PC-9 (cell line): ENCODE measurements around the gene NIPAL1. TPM values are rescaled to one million over a fixed set of nuclear protein-coding genes. Genes with fewer than 3 reads are reported as not detected.

Experiments used
- BruUV-seq: library from RNA; stranded (reverse); fragments of 400-500 nt; replicated peaks from 2 replicates; lab custom pipeline; 2021; lab: Mats Ljungman, UMichigan
- CTCF ChIA-PET: fragments of 300-600 bp; sonication (Branson Sonifier 250); formaldehyde crosslinking; loops from one replicate; lab custom pipeline; 2022; ENCODE audit warnings: antibody characterized with exemption; lab: Charles Lee
- POLR2A ChIA-PET: fragments of 300-600 bp; sonication (Branson Sonifier 250); formaldehyde crosslinking; loops from one replicate; lab custom pipeline; 2022; ENCODE audit warnings: antibody characterized with exemption; ENCODE audit not compliant: unreplicated experiment; lab: Charles Lee
- DNase-seq, 2 experiments: peaks; one replicate each; pipeline versions ENCODE4 v3.0.0 to v3.0.0-alpha.2; 2015 to 2022; ENCODE audit warnings: mixed read lengths in 1 of 2
- H2AFZ ChIP-seq: fragments of 200-600 bp; sonication (generic); 2 replicates; pipeline ENCODE4 v1.8.1; 2017; ENCODE audit warnings: antibody characterized with exemption
- H3F3A ChIP-seq: fragments of 200-600 bp; sonication (generic); 2 replicates; pipeline ENCODE4 v1.8.1; 2017; ENCODE audit warnings: antibody characterized with exemption, mild to moderate bottlenecking, low read depth; ENCODE audit not compliant: insufficient read depth
- H3K27ac ChIP-seq: fragments of 200-600 bp; sonication (generic); 2 replicates; pipeline ENCODE4 v1.6.1; 2016; ENCODE audit warnings: mixed run types
- H3K27me3 ChIP-seq: fragments of 200-600 bp; sonication (generic); 2 replicates; pipeline ENCODE4 v1.6.1; 2016; ENCODE audit warnings: low read depth, mixed run types; ENCODE audit not compliant: insufficient read depth
- H3K36me3 ChIP-seq: fragments of 200-600 bp; sonication (generic); 2 replicates; pipeline ENCODE4 v1.6.1; 2016; ENCODE audit warnings: low read depth, mixed run types
- H3K4me1 ChIP-seq: fragments of 200-600 bp; sonication (generic); replicated peaks from 2 replicates; pipeline ENCODE4 v1.6.1; 2016; ENCODE audit warnings: mixed run types; ENCODE audit not compliant: insufficient read depth
- H3K4me2 ChIP-seq: fragments of 200-600 bp; sonication (generic); 2 replicates; pipeline ENCODE4 v1.6.1; 2017; ENCODE audit warnings: mixed run types
- H3K4me3 ChIP-seq: fragments of 200-600 bp; sonication (generic); 2 replicates; pipeline ENCODE4 v1.6.1; 2016; ENCODE audit warnings: mixed run types
- H3K79me2 ChIP-seq: fragments of 200-600 bp; sonication (generic); 2 replicates; pipeline ENCODE4 v1.6.1; 2017; ENCODE audit warnings: low read depth, mixed run types
- H3K9me2 ChIP-seq: fragments of 200-600 bp; sonication (generic); 2 replicates; pipeline ENCODE4 v1.8.1; 2017; ENCODE audit warnings: mild to moderate bottlenecking; ENCODE audit not compliant: insufficient read depth
- H3K9me3 ChIP-seq: fragments of 200-600 bp; sonication (generic); 2 replicates; pipeline ENCODE4 v1.8.1; 2016; ENCODE audit warnings: low read depth; ENCODE audit not compliant: insufficient read depth
- H4K20me1 ChIP-seq: fragments of 200-600 bp; sonication (generic); 2 replicates; pipeline ENCODE4 v1.8.1; 2017; ENCODE audit not compliant: insufficient read depth
- CTCF ChIP-seq: fragments of 200-600 bp; sonication (generic); conservative IDR thresholded peaks from 2 replicates; pipeline ENCODE4 v1.6.1; 2017; ENCODE audit warnings: mixed run types, antibody characterized with exemption, mild to moderate bottlenecking, moderate library complexity
- EZH2 ChIP-seq: fragments of 200-600 bp; sonication (generic); IDR thresholded peaks from 2 replicates; pipeline ENCODE4 v1.8.0; 2017; ENCODE audit warnings: antibody characterized with exemption, low read depth
- intact Hi-C: fragments of 100-400 bp; cut with micrococcal nuclease; formaldehyde crosslinking; loops from one replicate; pipeline ENCODE4 v1.10.0; 2022; ENCODE audit not compliant: unreplicated experiment
- total RNA-seq: library from RNA; stranded (reverse); gene quantifications from 2 replicates; pipeline ENCODE4 v1.2.3, GENCODE V29; 2021

NIPAL1 gene
- total RNA-seq, 1 experiment from 2014 or later: 8.2 TPM

- Histone ChIP-seq H3K4me1 (peaks cover 20% of the 10 kb centered on the region), H4K20me1 (no peaks in the 10 kb centered on the region), H3K79me2 (no peaks in the 10 kb centered on the region), H3K9me2 (no peaks in the 10 kb centered on the region), H3K4me2 (peak overlapping the region; percentile 30), H3K27me3 (no peaks in the 10 kb centered on the region), H3K9me3 (no peaks in the 10 kb centered on the region), H3K36me3 (peaks cover 60% of the 10 kb centered on the region), H2AFZ (no peak overlapping the region), H3F3A (no peaks in the 10 kb centered on the region; the same call in none of the 2 replicates), H3K27ac (peak overlapping the region; percentile 77), H3K4me3 (no peak overlapping the region)
- intact Hi-C loops: no loop called here
- POLR2A ChIA-PET: interaction anchor here (0.6 kb wide), 1 partner anchor 309 kb away, joined by 11 read pairs; the partner anchor contains the start of gene SLAIN2
- BruUV-seq: no TSS peak
- CTCF ChIA-PET: interaction anchor here (0.6 kb wide), 1 partner anchor 55 kb away, joined by 3 read pairs; no protein-coding TSS in a partner anchor
- TF ChIP-seq EZH2: no peak
- no peak for TF ChIP-seq CTCF
- DNase-seq: no peak
Observed at GRCh38 chr4:48031802-48032525, 15.4 kb downstream of the NIPAL1 start.

- Histone ChIP-seq H3K27ac (peak overlapping the region; percentile 77), H3K4me1 (peaks cover 20% of the 10 kb centered on the region), H3K4me3 (no peak overlapping the region), H3K36me3 (peaks cover 53% of the 10 kb centered on the region), H3K27me3 (no peaks in the 10 kb centered on the region), H3F3A (no peaks in the 10 kb centered on the region; the same call in none of the 2 replicates), H3K9me3 (no peaks in the 10 kb centered on the region), H2AFZ (no peak overlapping the region), H3K9me2 (no peaks in the 10 kb centered on the region), H4K20me1 (no peaks in the 10 kb centered on the region), H3K4me2 (peak overlapping the region; percentile 30), H3K79me2 (no peaks in the 10 kb centered on the region)
- intact Hi-C loops: no loop called here
- ChIA-PET CTCF (no interaction called here), POLR2A (interaction anchor here (0.6 kb wide), 1 partner anchor 309 kb away, joined by 11 read pairs; the partner anchor contains the start of gene SLAIN2)
- DNase-seq: no peak
- BruUV-seq: no TSS peak
- TF ChIP-seq EZH2: no peak
- no peak for TF ChIP-seq CTCF
Observed at GRCh38 chr4:48032721-48033120, 16.1 kb downstream of the NIPAL1 start.

- CTCF ChIA-PET: no interaction called here
- Histone ChIP-seq H4K20me1 (no peaks in the 10 kb centered on the region), H3F3A (no peaks in the 10 kb centered on the region; the same call in none of the 2 replicates), H3K4me2 (no peak overlapping the region), H3K79me2 (no peaks in the 10 kb centered on the region), H3K27me3 (no peaks in the 10 kb centered on the region), H3K9me3 (no peaks in the 10 kb centered on the region), H3K36me3 (peaks cover 46% of the 10 kb centered on the region), H3K4me1 (peaks cover 20% of the 10 kb centered on the region), H3K27ac (peak overlapping the region; percentile 77), H3K4me3 (no peak overlapping the region), H3K9me2 (no peaks in the 10 kb centered on the region), H2AFZ (no peak overlapping the region)
- no peak for DNase-seq
- no TSS peak for BruUV-seq
- POLR2A ChIA-PET: no interaction called here
- TF ChIP-seq CTCF (no peak), EZH2 (no peak)
- intact Hi-C loops: no loop called here
Observed at GRCh38 chr4:48033412-48033811, 16.8 kb downstream of the NIPAL1 start.
